K562 (cell line): ENCODE results near the gene RHPN2. TPM values are rescaled to one million over a fixed set of nuclear protein-coding genes. Genes with fewer than 3 reads are reported as not detected.

Source experiments
- ATAC-seq: fragments of 200-7000 bp; cut with Tn5 transposase; 3 replicates; pipeline ENCODE4 v1.9.1; 2020; ENCODE audit warnings: moderate library complexity
- BruUV-seq: library from RNA; stranded (reverse); fragments of 400-500 nt; replicated peaks from 2 replicates; lab custom pipeline; 2021; lab: Mats Ljungman, UMichigan
- CTCF ChIA-PET: fragments of 300-600 bp; formaldehyde crosslinking; extraction: SDS; loops from one replicate; lab custom pipeline; 2021; ENCODE audit warnings: low intra/inter-chr PET ratio; lab: Yijun Ruan, JAX
- POLR2A ChIA-PET: fragments of 300-600, 350-650 bp; sonication (Branson Sonifier 250); formaldehyde crosslinking; extraction: SDS; loops from one replicate; lab custom pipeline; 2021; ENCODE audit warnings: antibody characterized with exemption, inconsistent platforms; lab: Yijun Ruan, JAX
- DNase-seq, 4 experiments: peaks; one replicate each; pipeline versions ENCODE4 v3.0.0 to v3.0.0-alpha.2; 2011 to 2018; ENCODE audit warnings: low spot score in 3 of 4, mixed read lengths in 3 of 4; ENCODE audit errors: extremely low read depth in 1 of 4
- FAIRE-seq: peaks from 2 replicates; lab custom pipeline; 2011; peaks lifted over from hg19 to GRCh38; lab: Jason Lieb, UNC
- H2AFZ ChIP-seq: 2 replicates; pipeline ENCODE4 v1.6.0; 2011; ENCODE audit warnings: low read depth, low read length, control low read depth, inconsistent platforms
- H3K27ac ChIP-seq: fragments of 200-600 bp; 3 replicates; pipeline ENCODE4 v1.8.0; 2011; ENCODE audit warnings: low read depth, mild to moderate bottlenecking, control low read depth, inconsistent platforms, low read length, moderate library complexity, mixed read lengths; ENCODE audit errors: extremely low read depth
- H3K27me3 ChIP-seq, 2 experiments: fragments of 300-600 bp in 1 of 2; 2 replicates in 1 of 2; 3 replicates in 1 of 2; pipeline versions ENCODE4 v1.6.0 to v1.8.0; 2011; ENCODE audit warnings: inconsistent platforms in 2 of 2, low read length in 2 of 2, mild to moderate bottlenecking in 1 of 2, mixed read lengths in 1 of 2, moderate library complexity in 1 of 2; ENCODE audit not compliant: control insufficient read depth in 2 of 2, insufficient read depth in 2 of 2
- H3K36me3 ChIP-seq: fragments of 300-600 bp; 3 replicates; pipeline ENCODE4 v1.8.0; 2011; ENCODE audit warnings: mild to moderate bottlenecking, low read length, inconsistent platforms; ENCODE audit not compliant: control insufficient read depth, insufficient read depth
- H3K4me1 ChIP-seq, 2 experiments: fragments of 200-600 bp in 1 of 2; replicated peaks in 1 of 2; 2 replicates in 1 of 2; 3 replicates in 1 of 2; pipeline versions ENCODE4 v1.5.1 to v1.8.0; 2011; ENCODE audit warnings: inconsistent platforms in 2 of 2, low read length in 2 of 2, mild to moderate bottlenecking in 1 of 2, mixed read lengths in 1 of 2, moderate library complexity in 1 of 2; ENCODE audit not compliant: control insufficient read depth in 2 of 2, insufficient read depth in 2 of 2
- H3K4me2 ChIP-seq: 2 replicates; pipeline ENCODE4 v1.6.1; 2011; ENCODE audit warnings: low read length, control low read depth, inconsistent platforms, mixed read lengths; ENCODE audit not compliant: insufficient read depth
- H3K4me3 ChIP-seq: fragments of 200-600 bp; sonication (generic), shearing (Covaris generic); 2 replicates; pipeline ENCODE4 v1.5.1; 2016; ENCODE audit warnings: control low read depth, inconsistent platforms
- H3K79me2 ChIP-seq: fragments of 200-600 bp; 3 replicates; pipeline ENCODE4 v1.8.0; 2011; ENCODE audit warnings: low read length, inconsistent platforms; ENCODE audit not compliant: control insufficient read depth, insufficient read depth
- H3K9ac ChIP-seq, 2 experiments: 2 replicates each; pipeline versions ENCODE4 v1.6.0 to v1.6.1; 2011; ENCODE audit warnings: low read depth in 2 of 2, low read length in 2 of 2, control low read depth in 1 of 2, inconsistent platforms in 1 of 2, mild to moderate bottlenecking in 1 of 2, mixed read lengths in 1 of 2; ENCODE audit not compliant: insufficient read depth in 1 of 2
- H3K9me1 ChIP-seq: one replicate; pipeline ENCODE4 v1.6.0; 2011; ENCODE audit warnings: inconsistent platforms, mild to moderate bottlenecking, low read length, moderate library complexity; ENCODE audit not compliant: control insufficient read depth, insufficient read depth
- H3K9me3 ChIP-seq: replicated peaks from 2 replicates; pipeline ENCODE4 v1.5.1; 2011; ENCODE audit warnings: low read depth, low read length, inconsistent platforms; ENCODE audit not compliant: control insufficient read depth, insufficient read depth
- H4K20me1 ChIP-seq: replicated peaks from 2 replicates; pipeline ENCODE4 v1.6.1; 2011; ENCODE audit warnings: low read length, inconsistent platforms, mixed read lengths; ENCODE audit not compliant: control insufficient read depth, insufficient read depth
- CCAR2 ChIP-seq: fragments of 200-400 bp; formaldehyde crosslinking; IDR thresholded peaks from 2 replicates; pipeline ENCODE4 v1.6.1; 2017; ENCODE audit warnings: mild to moderate bottlenecking, low read depth, low read length
- RAD51 ChIP-seq: fragments of 450-650 bp; IDR thresholded peaks from 2 replicates; pipeline ENCODE4 v1.7.1; 2016; ENCODE audit warnings: low read depth, mild to moderate bottlenecking, borderline replicate concordance
- WGBS: fragments of 100-300 bp; shearing (Covaris generic); methylation state at CpG from one replicate; pipeline ENCODE4 v1.1.6; 2016; ENCODE audit warnings: low coverage, mixed read lengths; ENCODE audit not compliant: insufficient coverage; ENCODE audit errors: missing lambda C conversion rate; 5-methylcytosine and 5-hydroxymethylcytosine counted together
- in situ Hi-C: fragments of 300-500 bp; cut with MboI; formaldehyde crosslinking; loops from 4 replicates; pipeline ENCODE4 v1.15.0; 2018; ENCODE audit warnings: inconsistent platforms, mixed read lengths
- intact Hi-C: fragments of 100-400 bp; cut with micrococcal nuclease; formaldehyde crosslinking; loops from 2 replicates; pipeline ENCODE4 v1.14.2; 2022
- polyA plus RNA-seq, 8 experiments: library from polyadenylated mRNA; depleted of rRNA in 4 of 8; stranded (reverse) in 5 of 8; unstranded in 3 of 8; fragments of >200 nt; fragmentation: Nextera tagmentation in 2 of 8; fragmentation: Illumina TruSeq in 1 of 8; extraction: Ambion mirVana in 2 of 8; extraction: Trizol in 1 of 8; gene quantifications; 2 replicates each; pipeline versions ENCODE4 v1.2.1 to v1.2.3, GENCODE V29; 2011 to 2014; ENCODE audit warnings: inconsistent platforms in 1 of 8, missing spikeins in 1 of 8
- total RNA-seq, 7 experiments: library from RNA; depleted of rRNA in 6 of 7; stranded (reverse); fragments of >200 nt in 6 of 7; fragmentation: Illumina TruSeq in 2 of 7; extraction: Trizol in 2 of 7; gene quantifications; 2 replicates each; pipeline versions ENCODE4 v1.2.1 to v1.2.3, GENCODE V29; 2011 to 2021; ENCODE audit warnings: low replicate concordance in 1 of 7
- TF ChIP-seq, protein P1 (sequence below), 2 experiments: fragments of 250-450 bp in 1 of 2; fragments of 450-650 bp in 1 of 2; sonication (Bioruptor Pico) in 1 of 2; IDR thresholded peaks; 2 replicates each; pipeline versions ENCODE4 v1.6.1 to v1.8.0; 2016 to 2021; ENCODE audit warnings: mild to moderate bottlenecking in 2 of 2, moderate library complexity in 2 of 2, missing compliant biosample characterization in 1 of 2, missing genetic modification characterization in 1 of 2
- TF ChIP-seq, protein P2 (sequence below): sonication (generic); formaldehyde crosslinking; IDR thresholded peaks from 2 replicates; pipeline ENCODE4 v1.8.1; 2023; ENCODE audit warnings: mild to moderate bottlenecking, missing genetic modification reagents

The RHPN2 gene
- total and polyA plus RNA-seq, 9 of the 15 experiments (the other 6 are each of a cell fraction or from before 2014, with no cell fraction given): 0.63 to 9.9 (median 3.2) TPM

GRCh38 chr19:32930567-32930966 lies 134.1 kb downstream of the RHPN2 start:
- intact Hi-C loops: no loop called here
- Histone ChIP-seq H3K27me3 (no peaks in the 10 kb centered on the region), H3K9me3 (no peaks in the 10 kb centered on the region), H2AFZ (no peak overlapping the region), H3K9me1 (no peaks in the 10 kb centered on the region), H3K4me2 (no peak overlapping the region), H4K20me1 (no peaks in the 10 kb centered on the region), H3K27ac (no peak overlapping the region), H3K9ac (no peak overlapping the region), H3K4me1 (no peaks in the 10 kb centered on the region), H3K4me3 (no peak overlapping the region), H3K36me3 (no peaks in the 10 kb centered on the region), H3K79me2 (no peaks in the 10 kb centered on the region)
- TF ChIP-seq, protein P1, sequence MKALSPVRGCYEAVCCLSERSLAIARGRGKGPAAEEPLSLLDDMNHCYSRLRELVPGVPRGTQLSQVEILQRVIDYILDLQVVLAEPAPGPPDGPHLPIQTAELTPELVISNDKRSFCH (CRISPR knock-in tag; IDR thresholded peaks at IDR 0.05): no peak
- TF ChIP-seq, protein P1 (tag; IDR thresholded peaks at IDR 0.05): no peak
- TF ChIP-seq CCAR2: no peak
- TF ChIP-seq, protein P2, sequence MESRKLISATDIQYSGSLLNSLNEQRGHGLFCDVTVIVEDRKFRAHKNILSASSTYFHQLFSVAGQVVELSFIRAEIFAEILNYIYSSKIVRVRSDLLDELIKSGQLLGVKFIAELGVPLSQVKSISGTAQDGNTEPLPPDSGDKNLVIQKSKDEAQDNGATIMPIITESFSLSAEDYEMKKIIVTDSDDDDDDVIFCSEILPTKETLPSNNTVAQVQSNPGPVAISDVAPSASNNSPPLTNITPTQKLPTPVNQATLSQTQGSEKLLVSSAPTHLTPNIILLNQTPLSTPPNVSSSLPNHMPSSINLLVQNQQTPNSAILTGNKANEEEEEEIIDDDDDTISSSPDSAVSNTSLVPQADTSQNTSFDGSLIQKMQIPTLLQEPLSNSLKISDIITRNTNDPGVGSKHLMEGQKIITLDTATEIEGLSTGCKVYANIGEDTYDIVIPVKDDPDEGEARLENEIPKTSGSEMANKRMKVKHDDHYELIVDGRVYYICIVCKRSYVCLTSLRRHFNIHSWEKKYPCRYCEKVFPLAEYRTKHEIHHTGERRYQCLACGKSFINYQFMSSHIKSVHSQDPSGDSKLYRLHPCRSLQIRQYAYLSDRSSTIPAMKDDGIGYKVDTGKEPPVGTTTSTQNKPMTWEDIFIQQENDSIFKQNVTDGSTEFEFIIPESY (CRISPR knock-in tag): no peak
- no peak for TF ChIP-seq RAD51
- ChIA-PET POLR2A (interaction anchor here (0.6 kb wide), 1 partner anchor 10 kb away, joined by 4 read pairs; no protein-coding TSS in a partner anchor), CTCF (no interaction called here)
- BruUV-seq: no TSS peak
- no peak for DNase-seq
- no peak for ATAC-seq
- in situ Hi-C loops: no loop called here
- no peak for FAIRE-seq
- WGBS: 40% methylated on average over 8 of the region's 8 CpGs
